ENCODE measurements around the gene UXS1.

GRCh38 chr2:106130251-106130998 is 63.7 kb downstream of the UXS1 start:
- TF ChIP-seq CTCF (IDR thresholded peaks at IDR 0.05; ENCODE audit: low read depth, low read length) (no peak), EZH2phosphoT487 (IDR thresholded peaks at IDR 0.05; ENCODE audit: low read depth) (no peak)
